Stimulated activated CD8-positive, alpha-beta memory T cell treated with anti-CD3 and anti-CD28 coated beads, Interleukin-12 subunit alpha, Interleukin-12 subunit beta, amount 100 ng/mL, for 24 hours (primary cell): ENCODE results near the gene HTR3B.
"Not testable (repeated sequence)": the region's sequence is repeated elsewhere in the genome, so short reads cannot be mapped to it uniquely, and the experiment has no call there.

Experiments
- DNase-seq: peaks from one replicate; pipeline ENCODE4 v3.0.0-alpha.2; 2020; ENCODE audit errors: extremely low read depth

The HTR3B gene

DNA sequence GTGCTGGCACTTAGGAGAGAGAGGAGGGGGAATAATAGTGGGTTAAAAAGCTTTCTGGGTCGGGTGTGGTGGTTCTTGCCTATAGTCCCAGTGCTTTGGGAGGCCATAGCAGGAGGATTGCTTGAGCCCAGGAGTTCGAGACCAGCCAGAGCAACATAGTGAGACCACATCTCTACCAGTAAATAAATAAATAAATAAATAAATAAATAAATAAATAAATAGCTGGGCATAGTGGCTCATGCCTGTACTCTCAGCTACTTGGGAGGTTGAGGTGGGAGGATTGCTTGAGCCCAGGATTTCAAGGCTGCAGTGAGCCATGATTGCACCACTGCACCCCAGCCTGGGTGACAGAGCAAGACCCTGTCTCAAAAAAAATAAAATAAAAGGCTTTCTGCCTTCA is 41.6 kb downstream of the HTR3B start:
- DNase-seq: not testable (repeated sequence)

DNA sequence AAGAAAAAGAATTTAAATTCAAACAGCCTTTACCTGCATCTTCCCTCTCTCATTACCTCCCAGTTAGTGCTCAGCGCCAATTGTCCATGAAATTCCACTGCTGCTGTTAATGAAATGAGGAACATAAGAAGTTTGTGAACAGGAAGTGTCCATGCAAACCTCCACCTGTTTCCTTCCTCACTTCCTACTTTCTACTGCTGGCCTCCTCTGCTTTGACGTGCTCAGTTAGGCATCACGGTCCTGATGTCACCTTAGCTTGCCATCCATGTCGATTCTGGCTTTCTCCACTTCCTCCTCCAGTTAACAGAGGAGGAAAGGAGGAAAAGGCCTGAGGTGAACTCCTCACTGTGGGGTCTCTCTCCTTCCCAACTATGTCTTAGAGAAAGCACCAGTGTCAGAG is 43.4 kb downstream of the HTR3B start:
- DNase-seq: no peak

GRCh38 chr11:113949891-113950290 is 45.3 kb downstream of the HTR3B start:
- DNase-seq: no peak

DNA sequence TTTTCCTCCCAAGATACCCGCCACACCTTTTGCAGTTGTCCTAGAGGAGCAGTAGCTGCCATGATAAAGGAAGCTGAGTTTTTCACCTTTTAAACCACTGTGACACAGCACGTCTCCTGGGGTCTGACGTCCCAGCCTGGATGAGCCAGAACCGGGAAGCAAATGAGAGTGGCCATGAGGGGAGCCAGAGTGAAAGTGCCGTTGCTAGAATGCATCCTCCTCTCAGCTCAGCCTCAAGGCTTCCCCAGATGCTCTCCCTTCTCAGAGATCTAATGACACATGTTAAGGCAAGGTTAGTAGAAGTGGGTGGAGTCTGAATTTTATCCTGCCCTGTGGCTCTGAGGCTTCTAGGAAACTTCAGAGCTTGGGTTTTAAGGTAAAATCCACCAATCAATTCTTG is 46.9 kb downstream of the HTR3B start:
- no peak for DNase-seq

DNA sequence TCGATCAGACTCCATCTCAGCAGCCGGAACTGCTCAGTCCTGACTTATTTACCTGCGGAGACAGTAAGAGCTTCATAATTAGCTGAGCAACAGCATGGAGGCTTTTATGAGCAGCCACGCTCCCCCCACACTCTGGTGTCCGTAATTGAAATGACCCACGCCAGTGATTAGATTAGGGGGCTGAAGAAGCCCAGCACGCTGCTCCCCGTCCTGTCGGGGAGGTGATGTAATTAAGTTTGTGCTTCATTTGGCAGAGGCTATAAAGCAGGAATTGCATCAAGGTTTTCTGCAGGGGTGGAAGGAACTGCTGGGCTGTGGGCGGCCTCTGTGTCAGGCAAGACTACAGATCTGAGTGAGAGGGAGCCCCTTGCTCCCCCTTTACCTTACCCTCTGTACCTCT is 47.5 kb downstream of the HTR3B start:
- no peak for DNase-seq

GRCh38 chr11:113952588-113952987 is 48.0 kb downstream of the HTR3B start:
- DNase-seq: no peak

DNA sequence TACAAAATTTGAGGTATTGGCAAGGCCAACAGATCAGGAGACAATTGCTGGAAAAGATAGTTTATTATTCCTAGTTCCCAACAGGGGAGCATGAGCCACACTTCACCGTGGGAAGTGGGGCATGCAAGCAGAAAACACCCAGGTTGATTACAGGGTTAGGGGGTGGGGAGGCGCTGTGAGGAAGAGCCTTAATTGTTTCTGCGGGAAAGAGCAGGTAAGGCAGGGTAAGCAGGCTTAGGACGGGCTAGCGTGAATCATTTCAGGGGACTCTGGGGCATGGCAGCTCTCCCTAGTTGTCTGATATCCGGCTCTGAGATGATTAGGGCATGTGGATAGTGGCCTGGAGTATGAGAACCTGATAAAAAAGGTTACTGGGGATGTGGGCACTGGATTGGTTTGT is 49.6 kb downstream of the HTR3B start:
- DNase-seq: no peak

- DNase-seq: no peak
These were observed 52.4 kb downstream of the HTR3B start for GRCh38 chr11:113956986-113957385.

DNA sequence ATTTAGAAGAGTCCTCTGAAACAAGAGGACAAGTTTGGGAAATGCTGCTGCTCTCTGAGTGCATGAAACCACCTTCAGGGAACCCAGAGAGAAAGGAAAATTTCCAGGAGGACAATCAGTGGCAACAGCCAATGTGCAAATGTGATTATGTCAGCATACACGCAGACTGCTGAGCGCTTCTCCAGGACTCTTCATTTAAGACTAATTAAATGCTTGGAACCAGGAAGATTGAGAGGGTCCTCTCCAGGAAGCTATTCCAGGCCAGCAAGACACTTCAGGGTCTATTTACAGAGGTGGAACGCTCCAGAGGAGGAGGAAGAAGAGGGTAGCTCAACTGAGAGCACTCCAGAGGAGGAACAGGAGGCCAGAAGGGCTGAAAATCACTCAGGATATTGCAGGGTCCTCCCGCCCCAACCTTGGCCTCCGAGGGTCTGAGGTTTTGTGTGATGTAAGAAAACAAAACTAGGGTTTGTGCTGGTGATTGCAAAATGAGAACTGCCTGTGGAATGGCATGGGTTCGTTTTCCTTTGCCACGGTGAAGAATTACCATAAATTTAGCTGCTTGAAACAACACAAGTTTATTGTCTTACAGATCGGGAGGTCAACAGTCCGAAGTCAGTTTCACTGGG is 56.2 kb downstream of the HTR3B start:
- no peak for DNase-seq

- no peak for DNase-seq
These were observed 62.8 kb downstream of the HTR3B start for GRCh38 chr11:113967361-113967760.

- no peak for DNase-seq
These were observed 67.1 kb downstream of the HTR3B start for GRCh38 chr11:113971506-113972195.

DNA sequence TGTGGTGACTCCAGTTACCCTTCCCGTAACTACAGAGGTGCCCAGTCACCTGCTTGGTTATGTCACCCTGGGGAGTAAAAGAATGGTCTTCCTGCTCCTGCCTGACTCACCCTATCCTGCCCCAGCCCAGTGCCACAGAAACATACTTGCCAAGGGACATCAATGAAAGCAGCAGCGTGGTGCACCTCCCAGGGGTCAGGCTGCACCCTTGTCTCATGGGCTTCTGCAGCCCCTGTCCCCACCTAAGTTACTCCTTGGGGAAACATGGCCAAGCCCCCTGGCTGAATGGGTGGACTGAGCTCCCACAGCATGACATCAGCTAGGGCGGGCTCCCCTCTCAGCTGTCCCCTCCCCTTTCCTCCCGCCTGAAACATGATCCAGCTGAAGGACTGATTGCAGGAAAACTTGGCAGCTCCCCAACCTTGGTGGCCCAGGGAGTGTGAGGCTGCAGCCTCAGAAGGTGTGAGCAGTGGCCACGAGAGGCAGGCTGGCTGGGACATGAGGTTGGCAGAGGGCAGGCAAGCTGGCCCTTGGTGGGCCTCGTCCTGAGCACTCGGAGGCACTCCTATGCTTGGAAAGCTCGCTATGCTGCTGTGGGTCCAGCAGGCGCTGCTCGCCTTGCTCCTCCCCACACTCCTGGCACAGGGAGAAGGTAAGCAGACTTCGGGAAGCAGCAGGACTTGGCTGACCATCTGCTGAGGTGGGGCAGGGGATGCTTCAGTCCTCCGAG is 70.3 kb downstream of the HTR3B start, which contains the start of gene HTR3A:
Gene HTR3A, plus strand, starts transcription at position 368 of the 730 bp plus-strand sequence. Its CDS starts 218 bp downstream, at position 586.
- no peak for DNase-seq

DNA sequence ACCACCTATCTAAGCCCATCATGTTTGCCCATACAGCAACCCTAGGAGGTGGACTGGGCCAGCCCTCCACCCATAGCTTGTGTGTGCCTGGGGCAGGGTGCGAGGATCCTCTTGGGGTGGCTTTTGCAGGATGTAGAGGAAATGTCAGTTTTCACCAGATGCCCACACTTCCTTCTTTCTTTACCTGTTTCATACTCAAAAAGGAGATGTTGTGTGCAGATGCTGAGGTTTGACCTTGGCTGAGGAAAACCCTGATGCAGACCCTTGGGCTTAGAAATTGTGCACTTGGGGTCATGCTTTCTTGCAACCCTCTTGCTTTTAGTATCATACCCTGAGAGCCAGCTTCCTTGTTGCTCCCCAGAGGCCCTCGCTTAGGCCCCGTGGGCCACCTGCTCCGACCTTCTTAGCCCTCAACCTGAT is 72.5 kb downstream of the HTR3B start:
- no peak for DNase-seq

DNA sequence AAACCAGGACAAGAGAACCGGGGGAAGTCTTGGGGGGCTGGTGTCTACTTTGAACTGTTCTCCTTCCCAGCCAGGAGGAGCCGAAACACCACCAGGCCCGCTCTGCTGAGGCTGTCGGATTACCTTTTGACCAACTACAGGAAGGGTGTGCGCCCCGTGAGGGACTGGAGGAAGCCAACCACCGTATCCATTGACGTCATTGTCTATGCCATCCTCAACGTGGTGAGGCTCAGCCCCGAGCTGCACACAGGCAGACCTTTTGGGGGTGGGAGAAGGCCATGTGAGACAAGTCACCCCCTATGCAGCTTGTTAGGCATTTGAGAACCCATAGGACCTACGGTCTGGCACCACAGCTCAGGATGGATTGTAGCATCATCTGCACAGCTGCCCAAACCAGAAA is 73.1 kb downstream of the HTR3B start:
- DNase-seq: no peak

DNA sequence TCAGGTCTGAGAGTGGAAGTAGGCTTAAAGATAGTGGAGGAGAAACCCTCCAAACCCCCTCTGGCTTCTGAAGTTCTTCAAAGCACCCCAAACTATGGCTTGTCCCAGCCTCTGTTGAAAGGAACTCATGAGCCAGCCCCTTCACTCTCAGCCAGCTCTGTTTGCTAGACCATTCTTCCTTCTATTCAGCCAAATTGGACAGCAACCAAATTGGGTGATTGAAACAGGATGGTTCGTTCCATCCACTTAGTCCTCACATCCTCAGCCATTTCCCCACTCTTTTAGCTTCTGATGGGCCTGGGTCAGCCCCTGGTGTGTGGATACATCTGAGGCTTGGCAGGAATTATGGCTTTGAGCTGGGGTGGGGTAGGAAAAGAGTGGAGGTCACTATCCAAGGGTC is 74.8 kb downstream of the HTR3B start:
- no peak for DNase-seq

DNA sequence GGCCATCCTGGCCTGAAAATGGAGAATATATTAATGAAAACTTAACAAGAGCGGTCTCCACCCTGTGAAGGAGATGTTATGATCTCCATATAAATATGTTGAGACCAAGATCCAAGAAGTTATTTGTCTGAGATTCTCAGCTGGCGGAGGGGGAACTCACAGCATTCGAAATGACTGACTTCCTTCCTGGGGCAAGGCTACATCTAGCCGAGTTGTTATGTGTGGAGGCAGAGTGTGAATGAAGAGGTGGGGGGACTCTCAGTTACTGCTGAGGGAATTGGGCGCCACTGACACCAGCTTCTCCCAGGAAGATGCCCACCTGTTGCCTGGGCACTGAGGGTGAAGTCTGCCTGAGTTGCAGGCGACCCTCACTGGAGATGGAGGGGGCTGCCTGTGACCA is 76.2 kb downstream of the HTR3B start:
- no peak for DNase-seq

- DNase-seq: no peak
These were observed 77.7 kb downstream of the HTR3B start for GRCh38 chr11:113982306-113982705.

DNA sequence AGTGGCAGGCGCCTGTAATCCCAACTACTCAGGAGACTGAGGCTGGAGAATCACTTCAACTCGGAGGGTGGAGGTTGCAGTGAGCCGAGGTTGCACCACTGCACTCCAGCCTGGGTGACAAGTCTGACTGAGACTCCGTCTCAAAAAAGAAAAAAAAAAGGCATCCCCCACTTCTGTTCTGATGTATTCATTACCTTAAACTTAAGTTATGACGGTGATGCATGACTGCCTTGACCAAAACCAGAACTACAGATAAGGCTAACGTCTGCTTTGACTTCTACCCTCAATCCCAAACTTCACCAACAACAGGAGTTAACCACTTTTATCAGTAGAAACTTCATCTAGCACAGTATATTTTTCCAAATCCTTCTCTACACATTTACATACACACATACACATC is 80.2 kb downstream of the HTR3B start:
- no peak for DNase-seq

DNA sequence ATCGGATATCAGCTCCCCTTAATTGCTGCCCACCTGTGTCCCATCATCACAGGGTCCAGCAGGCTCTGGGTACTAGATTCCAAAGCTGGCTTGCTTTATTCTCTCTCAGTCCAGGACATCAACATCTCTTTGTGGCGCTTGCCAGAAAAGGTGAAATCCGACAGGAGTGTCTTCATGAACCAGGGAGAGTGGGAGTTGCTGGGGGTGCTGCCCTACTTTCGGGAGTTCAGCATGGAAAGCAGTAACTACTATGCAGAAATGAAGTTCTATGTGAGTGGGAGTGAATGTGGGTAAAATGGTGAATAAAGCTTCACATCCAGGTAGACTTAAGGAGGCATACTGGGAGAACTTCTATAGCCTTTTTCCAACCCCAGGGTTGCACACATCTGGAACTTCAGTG is 81.3 kb downstream of the HTR3B start:
- no peak for DNase-seq

DNA sequence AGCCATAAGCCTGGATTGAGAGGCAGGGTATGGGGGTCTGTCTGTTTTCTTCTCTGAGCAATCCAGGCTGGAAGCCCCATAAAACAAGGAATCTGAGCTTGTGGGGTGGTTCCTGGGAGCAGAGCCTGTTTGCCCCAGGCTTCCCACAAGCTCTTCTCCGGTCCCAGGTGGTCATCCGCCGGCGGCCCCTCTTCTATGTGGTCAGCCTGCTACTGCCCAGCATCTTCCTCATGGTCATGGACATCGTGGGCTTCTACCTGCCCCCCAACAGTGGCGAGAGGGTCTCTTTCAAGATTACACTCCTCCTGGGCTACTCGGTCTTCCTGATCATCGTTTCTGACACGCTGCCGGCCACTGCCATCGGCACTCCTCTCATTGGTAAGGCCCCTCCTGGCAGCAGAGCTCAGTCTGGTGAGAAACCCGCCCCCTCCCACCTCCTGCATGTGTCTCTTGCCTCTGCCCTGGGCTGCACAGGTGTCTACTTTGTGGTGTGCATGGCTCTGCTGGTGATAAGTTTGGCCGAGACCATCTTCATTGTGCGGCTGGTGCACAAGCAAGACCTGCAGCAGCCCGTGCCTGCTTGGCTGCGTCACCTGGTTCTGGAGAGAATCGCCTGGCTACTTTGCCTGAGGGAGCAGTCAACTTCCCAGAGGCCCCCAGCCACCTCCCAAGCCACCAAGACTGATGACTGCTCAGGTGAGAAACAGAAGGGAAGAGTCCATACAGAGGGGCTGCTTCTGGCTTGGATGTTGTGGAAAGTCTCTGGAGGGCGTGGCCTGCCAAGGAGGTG is 82.0 kb downstream of the HTR3B start:
- DNase-seq: no peak

DNA sequence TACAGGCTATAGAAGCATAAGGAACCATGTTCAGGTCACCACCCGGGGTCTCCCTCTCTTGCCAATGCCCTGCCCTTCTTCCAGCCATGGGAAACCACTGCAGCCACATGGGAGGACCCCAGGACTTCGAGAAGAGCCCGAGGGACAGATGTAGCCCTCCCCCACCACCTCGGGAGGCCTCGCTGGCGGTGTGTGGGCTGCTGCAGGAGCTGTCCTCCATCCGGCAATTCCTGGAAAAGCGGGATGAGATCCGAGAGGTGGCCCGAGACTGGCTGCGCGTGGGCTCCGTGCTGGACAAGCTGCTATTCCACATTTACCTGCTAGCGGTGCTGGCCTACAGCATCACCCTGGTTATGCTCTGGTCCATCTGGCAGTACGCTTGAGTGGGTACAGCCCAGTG is 84.8 kb downstream of the HTR3B start:
- no peak for DNase-seq

DNA sequence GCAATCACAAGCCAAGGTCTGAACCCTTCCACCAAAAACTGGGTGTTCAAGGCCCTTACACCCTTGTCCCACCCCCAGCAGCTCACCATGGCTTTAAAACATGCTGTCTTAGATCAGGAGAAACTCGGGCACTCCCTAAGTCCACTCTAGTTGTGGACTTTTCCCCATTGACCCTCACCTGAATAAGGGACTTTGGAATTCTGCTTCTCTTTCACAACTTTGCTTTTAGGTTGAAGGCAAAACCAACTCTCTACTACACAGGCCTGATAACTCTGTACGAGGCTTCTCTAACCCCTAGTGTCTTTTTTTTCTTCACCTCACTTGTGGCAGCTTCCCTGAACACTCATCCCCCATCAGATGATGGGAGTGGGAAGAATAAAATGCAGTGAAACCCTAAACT is 85.3 kb downstream of the HTR3B start:
- no peak for DNase-seq
